DND-41 (cell line): ENCODE measurements around the gene KCNC3.

Source experiments
- ATAC-seq: fragments of 200-7000 bp; cut with Tn5 transposase; 3 replicates; pipeline ENCODE4 v1.9.1; 2021; ENCODE audit warnings: low read depth; ENCODE audit not compliant: insufficient read depth
- DNase-seq: peaks from one replicate; pipeline ENCODE4 v3.0.0-alpha.2; 2020
- H2AFZ ChIP-seq: 2 replicates; pipeline ENCODE4 v1.6.0; 2012; ENCODE audit warnings: low read depth, low read length
- H3K27ac ChIP-seq: 2 replicates; pipeline ENCODE4 v1.5.1; 2012; ENCODE audit warnings: low read length, inconsistent platforms
- H3K27me3 ChIP-seq: fragments of 200-600 bp; sonication (generic); 2 replicates; pipeline ENCODE4 v1.6.0; 2012; ENCODE audit warnings: low read length, mild to moderate bottlenecking, inconsistent platforms; ENCODE audit not compliant: insufficient read depth, poor library complexity
- H3K36me3 ChIP-seq: 2 replicates; pipeline ENCODE4 v1.5.1; 2012; ENCODE audit warnings: low read length, inconsistent platforms; ENCODE audit not compliant: insufficient read depth
- H3K4me1 ChIP-seq: 2 replicates; pipeline ENCODE4 v1.5.1; 2012; ENCODE audit warnings: mild to moderate bottlenecking, low read length; ENCODE audit not compliant: insufficient read depth
- H3K4me2 ChIP-seq: 2 replicates; pipeline ENCODE4 v1.6.0; 2012; ENCODE audit warnings: mild to moderate bottlenecking, moderate library complexity, low read length, inconsistent platforms; ENCODE audit not compliant: insufficient read depth
- H3K4me3 ChIP-seq, 2 experiments: fragments of 200-600 bp in 1 of 2; shearing (Covaris generic) in 1 of 2; 2 replicates each; pipeline ENCODE4 v1.5.1; 2012 to 2016; ENCODE audit warnings: inconsistent platforms in 2 of 2, low read length in 2 of 2, mild to moderate bottlenecking in 2 of 2, low read depth in 1 of 2, moderate library complexity in 1 of 2
- H3K79me2 ChIP-seq: 2 replicates; pipeline ENCODE4 v1.6.0; 2012; ENCODE audit warnings: low read length, inconsistent platforms; ENCODE audit not compliant: insufficient read depth
- H3K9ac ChIP-seq: 2 replicates; pipeline ENCODE4 v1.6.0; 2012; ENCODE audit warnings: low read depth, mild to moderate bottlenecking, inconsistent platforms, low read length, moderate library complexity
- H3K9me3 ChIP-seq: 2 replicates; pipeline ENCODE4 v1.5.1; 2012; ENCODE audit warnings: low read length, moderate library complexity, mild to moderate bottlenecking, inconsistent platforms; ENCODE audit not compliant: insufficient read depth, severe bottlenecking
- H4K20me1 ChIP-seq: 2 replicates; pipeline ENCODE4 v1.6.0; 2012; ENCODE audit warnings: low read length; ENCODE audit not compliant: insufficient read depth
- EZH2 ChIP-seq: IDR thresholded peaks from 3 replicates; pipeline ENCODE4 v1.6.1; 2012; ENCODE audit warnings: borderline replicate concordance, low read depth, mild to moderate bottlenecking, moderate library complexity, low read length, inconsistent platforms; ENCODE audit not compliant: severe bottlenecking
- TF ChIP-seq, protein P1 (sequence below): IDR thresholded peaks from 2 replicates; pipeline ENCODE4 v1.5.1; 2012; ENCODE audit warnings: borderline replicate concordance, low read length, moderate library complexity, mild to moderate bottlenecking; ENCODE audit not compliant: poor library complexity, severe bottlenecking; ENCODE audit errors: extremely low read depth

The KCNC3 gene

DNA sequence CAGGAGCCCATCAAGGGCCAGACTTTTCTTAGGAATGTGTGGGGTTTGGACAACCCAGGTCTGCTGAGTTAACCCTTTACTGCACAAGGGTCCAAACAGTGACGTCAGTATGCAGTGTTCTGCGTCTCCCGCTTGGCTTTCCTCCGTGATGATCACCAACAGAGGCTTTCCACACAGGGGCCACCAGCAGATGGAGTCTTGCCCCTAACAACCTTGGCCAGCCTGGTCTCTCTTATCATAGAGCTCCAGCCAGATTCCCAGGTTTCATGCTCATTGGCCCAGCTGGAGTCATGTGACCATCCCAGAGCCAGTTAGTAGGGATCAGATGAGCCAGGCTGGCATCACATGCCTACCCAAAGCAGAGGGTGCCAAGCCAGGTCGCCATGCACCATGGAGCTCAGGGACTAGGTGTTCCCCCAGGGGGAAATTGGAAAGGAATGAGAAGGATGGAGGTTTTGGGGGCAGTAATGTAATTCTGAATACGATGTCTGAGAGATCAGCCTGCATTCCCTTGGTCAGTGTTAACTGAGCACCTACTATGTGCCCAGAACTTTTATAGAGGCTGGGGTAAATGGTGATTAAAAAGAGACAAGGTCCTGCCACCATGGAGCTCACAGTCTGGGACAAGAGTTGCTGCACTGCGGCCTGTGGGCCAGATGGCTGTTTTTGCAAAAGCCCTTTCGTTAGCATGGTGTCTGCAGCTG, 64.5 kb downstream of the KCNC3 start:
- H4K20me1 ChIP-seq: no peaks in the 10 kb centered on the region
- DNase-seq: no peak

DNA sequence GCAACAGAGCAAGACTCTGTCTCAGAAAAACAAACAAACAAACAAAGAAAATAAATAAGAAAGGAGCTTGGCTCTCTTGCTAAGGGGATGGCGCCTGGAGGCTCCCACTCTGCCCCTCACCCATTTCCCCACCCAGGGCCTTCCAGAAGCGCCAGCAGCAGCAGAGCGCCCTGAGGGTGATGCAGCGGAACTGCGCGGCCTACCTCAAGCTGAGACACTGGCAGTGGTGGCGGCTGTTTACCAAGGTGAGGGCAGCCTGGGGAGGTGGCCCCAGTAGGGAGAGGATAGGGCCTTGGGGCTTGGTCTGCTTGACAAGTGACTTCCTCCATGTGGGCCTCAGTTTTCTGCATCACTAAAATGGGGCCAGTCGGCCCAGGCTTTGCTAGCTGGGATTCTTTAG, 66.0 kb downstream of the KCNC3 start:
- no peaks in the 10 kb centered on the region for H3K4me1 ChIP-seq
- no peak overlapping the region for H3K27ac ChIP-seq
- DNase-seq: no peak
- no peak for ATAC-seq
- TF ChIP-seq, protein P1, sequence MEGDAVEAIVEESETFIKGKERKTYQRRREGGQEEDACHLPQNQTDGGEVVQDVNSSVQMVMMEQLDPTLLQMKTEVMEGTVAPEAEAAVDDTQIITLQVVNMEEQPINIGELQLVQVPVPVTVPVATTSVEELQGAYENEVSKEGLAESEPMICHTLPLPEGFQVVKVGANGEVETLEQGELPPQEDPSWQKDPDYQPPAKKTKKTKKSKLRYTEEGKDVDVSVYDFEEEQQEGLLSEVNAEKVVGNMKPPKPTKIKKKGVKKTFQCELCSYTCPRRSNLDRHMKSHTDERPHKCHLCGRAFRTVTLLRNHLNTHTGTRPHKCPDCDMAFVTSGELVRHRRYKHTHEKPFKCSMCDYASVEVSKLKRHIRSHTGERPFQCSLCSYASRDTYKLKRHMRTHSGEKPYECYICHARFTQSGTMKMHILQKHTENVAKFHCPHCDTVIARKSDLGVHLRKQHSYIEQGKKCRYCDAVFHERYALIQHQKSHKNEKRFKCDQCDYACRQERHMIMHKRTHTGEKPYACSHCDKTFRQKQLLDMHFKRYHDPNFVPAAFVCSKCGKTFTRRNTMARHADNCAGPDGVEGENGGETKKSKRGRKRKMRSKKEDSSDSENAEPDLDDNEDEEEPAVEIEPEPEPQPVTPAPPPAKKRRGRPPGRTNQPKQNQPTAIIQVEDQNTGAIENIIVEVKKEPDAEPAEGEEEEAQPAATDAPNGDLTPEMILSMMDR: no peak
- TF ChIP-seq EZH2: no peak
- H2AFZ ChIP-seq: no peak overlapping the region
- H3K9me3 ChIP-seq: no peaks in the 10 kb centered on the region
- H3K27me3 ChIP-seq: no peaks in the 10 kb centered on the region
- no peaks in the 10 kb centered on the region for H3K36me3 ChIP-seq
- no peaks in the 10 kb centered on the region for H4K20me1 ChIP-seq
- no peak overlapping the region for H3K9ac ChIP-seq
- H3K4me2 ChIP-seq: no peak overlapping the region
- H3K79me2 ChIP-seq: no peaks in the 10 kb centered on the region
- H3K4me3 ChIP-seq: no peak overlapping the region

More for the DNA sequence above, 64.5 kb downstream of the KCNC3 start:
- Histone ChIP-seq H3K36me3 (no peaks in the 10 kb centered on the region), H3K4me3 (no peak overlapping the region), H3K27me3 (no peaks in the 10 kb centered on the region), H2AFZ (no peak overlapping the region), H3K9ac (no peak overlapping the region), H3K4me2 (no peak overlapping the region), H3K79me2 (no peaks in the 10 kb centered on the region), H3K4me1 (no peaks in the 10 kb centered on the region), H3K9me3 (no peaks in the 10 kb centered on the region), H3K27ac (no peak overlapping the region)
- ATAC-seq: no peak
- TF ChIP-seq, protein P1: no peak
- no peak for TF ChIP-seq EZH2
